GM12878 (cell line): ENCODE data around the gene XPC.

Source experiments
- BMI1 ChIP-seq: fragments of 450-650 bp; IDR thresholded peaks from 2 replicates; pipeline ENCODE4 v1.6.1; 2016; ENCODE audit warnings: mild to moderate bottlenecking, moderate library complexity, borderline replicate concordance
- CTCF ChIP-seq, 3 experiments: IDR thresholded peaks in 2 of 3; conservative IDR thresholded peaks in 1 of 3; 2 replicates each; pipeline ENCODE4 v1.5.1; 2011; ENCODE audit warnings: low read depth in 3 of 3, low read length in 3 of 3, mild to moderate bottlenecking in 3 of 3, control low read depth in 2 of 3, moderate library complexity in 2 of 3, inconsistent platforms in 1 of 3, mixed read lengths in 1 of 3; ENCODE audit not compliant: control insufficient read depth in 2 of 3, insufficient read depth in 1 of 3; ENCODE audit errors: extremely low read depth in 1 of 3
- E2F4 ChIP-seq: IDR thresholded peaks from 2 replicates; pipeline ENCODE4 v1.6.1; 2012; ENCODE audit warnings: low read depth, low read length, improper control_type of control experiment
- ELK1 ChIP-seq: IDR thresholded peaks from 2 replicates; pipeline ENCODE4 v1.6.1; 2012; ENCODE audit warnings: low read depth, low read length, improper control_type of control experiment
- JUNB ChIP-seq: IDR thresholded peaks from 2 replicates; pipeline ENCODE4 v1.6.1; 2016; ENCODE audit warnings: antibody characterized with exemption, mild to moderate bottlenecking
- MAX ChIP-seq: IDR thresholded peaks from 2 replicates; pipeline ENCODE4 v1.6.1; 2012; ENCODE audit warnings: low read depth, low read length, improper control_type of control experiment
- NR2C2 ChIP-seq: IDR thresholded peaks from 2 replicates; pipeline ENCODE4 v1.6.1; 2011; ENCODE audit warnings: borderline replicate concordance, low read depth; ENCODE audit not compliant: control insufficient read depth, insufficient read length
- RAD51 ChIP-seq: fragments of 450-650 bp; IDR thresholded peaks from 2 replicates; pipeline ENCODE4 v1.6.1; 2016; ENCODE audit warnings: moderate library complexity, mild to moderate bottlenecking, inconsistent platforms
- SIN3A ChIP-seq: IDR thresholded peaks from 2 replicates; pipeline ENCODE4 v1.6.1; 2012; ENCODE audit warnings: low read depth, low read length, improper control_type of control experiment
- SRF ChIP-seq, 2 experiments: IDR thresholded peaks; 2 replicates each; pipeline ENCODE4 v1.6.1; 2011; ENCODE audit warnings: low read depth in 2 of 2, low read length in 2 of 2, mild to moderate bottlenecking in 1 of 2, moderate library complexity in 1 of 2
- SUPT20H ChIP-seq: IDR thresholded peaks from 2 replicates; pipeline ENCODE4 v1.6.1; 2011; ENCODE audit warnings: low read depth, mild to moderate bottlenecking, low read length, moderate library complexity, borderline replicate concordance; ENCODE audit not compliant: control insufficient read depth
- ZNF384 ChIP-seq: IDR thresholded peaks from 2 replicates; pipeline ENCODE4 v1.6.1; 2012; ENCODE audit warnings: low read depth, mild to moderate bottlenecking, low read length, improper control_type of control experiment, borderline replicate concordance

- TF ChIP-seq SRF (IDR thresholded peaks at IDR 0.05; ENCODE audit: low read depth in 2 of 2, low read length in 2 of 2) (no peak), ZNF384 (no peak), SUPT20H (no peak), SIN3A (no peak), RAD51 (no peak), CTCF (IDR thresholded peaks at IDR 0.05 in 2 of 3, conservative IDR thresholded peaks at IDR 0.05 in 1 of 3; ENCODE audit: control insufficient read depth in 2 of 3, extremely low read depth in 1 of 3, insufficient read depth in 1 of 3, low read depth in 3 of 3, low read length in 3 of 3) (no peak), MAX (no peak), ELK1 (no peak), E2F4 (no peak), BMI1 (no peak), NR2C2 (no peak), JUNB (no peak)
Observed at GRCh38 chr3:14208168-14208567, 29.8 kb upstream of the XPC start.
